Measurements from ENCODE around the gene LRMDA. TPM values are rescaled to one million over a fixed set of nuclear protein-coding genes. Genes with fewer than 3 reads are reported as not detected.
A peak's percentile ranks its signal among the peaks of the same experiment; 100 is the strongest.

Gene LRMDA
- total and polyA plus RNA-seq, 2 of the 4 experiments (the other 2 are of a cell fraction), result 0.07 TPM; not detected in 1

- no peak overlapping the region for H3K23ac ChIP-seq (ENCODE audit: low read depth, low read length)
- H3K4me2 ChIP-seq (ENCODE audit: low read depth, low read length), result no peak overlapping the region
- no peak overlapping the region for H2BK15ac ChIP-seq (ENCODE audit: low read depth, low read length)
- H2BK5ac ChIP-seq (ENCODE audit: low read depth, low read length, poor library complexity, severe bottlenecking), result no peak overlapping the region
- no peak overlapping the region for H2BK120ac ChIP-seq (ENCODE audit: low read depth, low read length)
- TF ChIP-seq, protein P1, sequence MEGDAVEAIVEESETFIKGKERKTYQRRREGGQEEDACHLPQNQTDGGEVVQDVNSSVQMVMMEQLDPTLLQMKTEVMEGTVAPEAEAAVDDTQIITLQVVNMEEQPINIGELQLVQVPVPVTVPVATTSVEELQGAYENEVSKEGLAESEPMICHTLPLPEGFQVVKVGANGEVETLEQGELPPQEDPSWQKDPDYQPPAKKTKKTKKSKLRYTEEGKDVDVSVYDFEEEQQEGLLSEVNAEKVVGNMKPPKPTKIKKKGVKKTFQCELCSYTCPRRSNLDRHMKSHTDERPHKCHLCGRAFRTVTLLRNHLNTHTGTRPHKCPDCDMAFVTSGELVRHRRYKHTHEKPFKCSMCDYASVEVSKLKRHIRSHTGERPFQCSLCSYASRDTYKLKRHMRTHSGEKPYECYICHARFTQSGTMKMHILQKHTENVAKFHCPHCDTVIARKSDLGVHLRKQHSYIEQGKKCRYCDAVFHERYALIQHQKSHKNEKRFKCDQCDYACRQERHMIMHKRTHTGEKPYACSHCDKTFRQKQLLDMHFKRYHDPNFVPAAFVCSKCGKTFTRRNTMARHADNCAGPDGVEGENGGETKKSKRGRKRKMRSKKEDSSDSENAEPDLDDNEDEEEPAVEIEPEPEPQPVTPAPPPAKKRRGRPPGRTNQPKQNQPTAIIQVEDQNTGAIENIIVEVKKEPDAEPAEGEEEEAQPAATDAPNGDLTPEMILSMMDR (conservative IDR thresholded peaks at IDR 0.05; ENCODE audit: low read depth, low read length), result no peak
- TF ChIP-seq POLR2A (IDR thresholded peaks at IDR 0.05; ENCODE audit: low read depth, low read length), result no peak
- no peak for TF ChIP-seq USF2 (IDR thresholded peaks at IDR 0.05; ENCODE audit: low read depth, low read length)
- no peak for TF ChIP-seq ELK1 (IDR thresholded peaks at IDR 0.05; ENCODE audit: borderline replicate concordance, low read depth, low read length)
- TF ChIP-seq RCOR1 (IDR thresholded peaks at IDR 0.05; ENCODE audit: insufficient replicate concordance, low read length), result no peak
- no peak for TF ChIP-seq MXI1 (IDR thresholded peaks at IDR 0.05; ENCODE audit: borderline replicate concordance, low read depth, low read length)
- no peak for TF ChIP-seq RFX5 (IDR thresholded peaks at IDR 0.05; ENCODE audit: low read depth, low read length)
- no peak for TF ChIP-seq MAZ (IDR thresholded peaks at IDR 0.05; ENCODE audit: borderline replicate concordance, low read depth, low read length)
- TF ChIP-seq FOS (IDR thresholded peaks at IDR 0.05; ENCODE audit: low read depth, low read length), result no peak
- no peak for TF ChIP-seq NFE2L2 (IDR thresholded peaks at IDR 0.05; ENCODE audit: low read depth, low read length)
- TF ChIP-seq MAFK (IDR thresholded peaks at IDR 0.05; ENCODE audit: low read depth, low read length), result no peak
- H4K20me1 ChIP-seq (ENCODE audit: insufficient read depth, low read length), result no peaks in the 10 kb centered on the region
- H3K9me1 ChIP-seq (ENCODE audit: insufficient read depth, low read length), result no peaks in the 10 kb centered on the region
- H3K9me3 ChIP-seq (ENCODE audit: control insufficient read depth, insufficient read depth, low read length), result no peaks in the 10 kb centered on the region; the same call in 1 of the 2 replicates
- no peak overlapping the region for H3K56ac ChIP-seq (ENCODE audit: extremely low read depth, insufficient read depth, low read length)
- ChIA-PET POLR2A (ENCODE audit: unreplicated experiment) (no interaction called here), CTCF (no interaction called here)
- peaks cover 2% of the 10 kb centered on the region for H3K4me1 ChIP-seq (ENCODE audit: control insufficient read depth, insufficient read depth, low read length)
- ATAC-seq (ENCODE audit: low read depth) (no peak; the same call in 1 of the 2 replicates), DNase-seq (peak; percentile 15)
- no peak overlapping the region for H3K18ac ChIP-seq (ENCODE audit: low read depth, low read length)
- H3K36me3 ChIP-seq (ENCODE audit: control insufficient read depth, insufficient read depth, low read length), result no peaks in the 10 kb centered on the region
- dilution Hi-C loops (cut with HindIII; ENCODE audit: low sequenced_read_pairs, unreplicated experiment), result no loop called here
- in situ Hi-C loops (cut with MboI; ENCODE audit: low sequenced_read_pairs), result no loop called here
- H2AFZ ChIP-seq (replicated peaks; ENCODE audit: low read length, poor library complexity), result no peak overlapping the region
- WGBS, 2 experiments (ENCODE audit: extremely low coverage in 2 of 2, insufficient read length in 1 of 2), result no CpG with 5 or more reads among the region's 3 CpGs
- BruUV-seq (replicated peaks), result no TSS peak
- H4K5ac ChIP-seq (ENCODE audit: low read depth, low read length), result no peak overlapping the region
- no peak overlapping the region for H3K27ac ChIP-seq (ENCODE audit: insufficient read depth, low read length)
- no peak overlapping the region for H4K91ac ChIP-seq (ENCODE audit: insufficient read depth, low read depth, low read length)
- H2AK5ac ChIP-seq (ENCODE audit: low read depth, low read length), result no peak overlapping the region; the same call in 1 of the 2 replicates
- H3K14ac ChIP-seq (replicated peaks; ENCODE audit: low read depth, low read length), result no peak overlapping the region
- peaks cover 2% of the 10 kb centered on the region; the same call in 1 of the 2 replicates for H3K27me3 ChIP-seq (ENCODE audit: control insufficient read depth, insufficient read depth, low read length)
- no peak overlapping the region for H2BK20ac ChIP-seq (ENCODE audit: low read depth, low read length)
- H3K79me1 ChIP-seq (ENCODE audit: low read depth in 1 of 2, low read length in 2 of 2), result no peaks in the 10 kb centered on the region
- H2AK9ac ChIP-seq (replicated peaks; ENCODE audit: low read depth, low read length, poor library complexity), result no peak overlapping the region
- intact Hi-C loops (cut with micrococcal nuclease), result no loop called here
- no peak overlapping the region for H3K4me3 ChIP-seq (ENCODE audit: insufficient read depth, low read depth, low read length)
- H3K4ac ChIP-seq (ENCODE audit: low read depth, low read length), result no peak overlapping the region; the same call in 1 of the 2 replicates
- H4K8ac ChIP-seq (ENCODE audit: low read depth in 2 of 2, low read length in 2 of 2), result no peak overlapping the region
- H3K9ac ChIP-seq (ENCODE audit: low read depth, low read length), result no peak overlapping the region
Observed at GRCh38 chr10:76080991-76081390, 649.6 kb downstream of the LRMDA start.

Data from IMR-90 (cell line).